ENCODE measurements around the gene RWDD3.

RWDD3 gene

GRCh38 chr1:95230768-95231191 is 3.2 kb upstream of the RWDD3 start:
- no peak for DNase-seq

GRCh38 chr1:95232646-95233318 is 1.2 kb upstream of the RWDD3 start:
- DNase-seq, result no peak

- DNase-seq, result no peak
These were observed 682 bp upstream of the RWDD3 start for GRCh38 chr1:95233319-95233736.

GRCh38 chr1:95236784-95237575 is 3.0 kb downstream of the RWDD3 start:
- DNase-seq, result no peak

- DNase-seq, result no peak
These were observed 4.1 kb downstream of the RWDD3 start for GRCh38 chr1:95237981-95238703.

- DNase-seq, result no peak
These were observed 11.0 kb downstream of the RWDD3 start for GRCh38 chr1:95245029-95245428.

GRCh38 chr1:95246511-95246910 is 12.5 kb downstream of the RWDD3 start:
- DNase-seq, result no peak

DNA sequence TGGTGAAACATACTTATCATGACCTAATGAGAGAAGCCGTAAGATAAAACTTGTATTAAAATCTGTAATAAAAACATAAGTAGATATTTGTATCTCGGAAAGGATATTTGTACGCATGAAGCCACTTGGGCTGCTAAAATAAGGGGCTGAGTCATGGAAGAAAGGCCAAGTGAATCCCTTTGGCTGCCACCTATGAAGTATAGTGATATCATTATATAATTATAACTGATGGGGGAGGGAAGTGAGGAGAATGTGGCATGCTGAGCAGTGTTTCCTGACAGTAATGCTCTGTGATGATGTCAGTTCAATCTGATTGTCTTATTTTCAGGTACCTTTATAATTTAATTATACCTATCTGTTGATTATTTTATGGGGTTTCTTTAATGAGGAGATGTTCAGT is 13.6 kb downstream of the RWDD3 start:
- DNase-seq, result no peak

- no peak for DNase-seq
These were observed 15.9 kb downstream of the RWDD3 start for GRCh38 chr1:95249916-95250315.

DNA sequence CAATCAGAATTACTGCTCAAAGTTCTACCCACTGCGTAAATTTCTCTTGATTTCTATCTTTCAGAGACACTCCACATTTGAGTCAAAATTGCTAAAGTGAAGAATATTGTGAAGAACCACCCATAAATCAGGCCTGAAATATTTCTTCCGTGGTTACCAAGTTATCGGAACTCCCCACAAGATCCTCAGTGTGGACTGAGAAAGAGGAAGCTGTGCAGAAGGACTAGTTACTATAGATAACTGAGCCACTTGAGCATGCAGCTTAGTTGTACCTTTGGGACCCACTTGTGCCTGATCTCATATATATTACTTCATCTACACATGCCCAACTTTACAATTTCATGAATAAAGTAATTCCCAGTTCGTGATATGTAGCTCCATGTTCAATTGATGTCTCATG is 18.4 kb downstream of the RWDD3 start:
- DNase-seq, result no peak

- no peak for DNase-seq
These were observed 20.9 kb downstream of the RWDD3 start for GRCh38 chr1:95254959-95255358.

- DNase-seq, result no peak
These were observed 21.8 kb downstream of the RWDD3 start for GRCh38 chr1:95255826-95256225.

DNA sequence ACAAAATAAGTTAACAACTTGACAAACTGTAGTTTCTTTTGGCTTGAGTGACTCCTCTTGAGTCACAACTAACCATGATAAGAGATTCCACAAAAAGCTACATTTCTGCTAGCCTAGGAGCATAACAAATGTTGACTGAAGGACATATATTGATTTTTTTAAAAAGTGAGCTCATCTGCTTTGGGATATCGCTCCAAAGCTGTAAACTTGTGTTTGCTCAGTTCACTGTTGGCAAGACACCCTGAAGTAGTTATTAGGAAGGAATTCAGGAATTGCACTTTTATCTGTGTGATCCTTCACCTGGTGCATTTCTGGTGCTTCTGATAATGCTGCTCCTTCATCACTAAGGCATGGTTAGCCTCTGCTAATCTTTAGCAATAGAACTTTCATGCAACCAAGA is 23.7 kb downstream of the RWDD3 start:
- no peak for DNase-seq

DNA sequence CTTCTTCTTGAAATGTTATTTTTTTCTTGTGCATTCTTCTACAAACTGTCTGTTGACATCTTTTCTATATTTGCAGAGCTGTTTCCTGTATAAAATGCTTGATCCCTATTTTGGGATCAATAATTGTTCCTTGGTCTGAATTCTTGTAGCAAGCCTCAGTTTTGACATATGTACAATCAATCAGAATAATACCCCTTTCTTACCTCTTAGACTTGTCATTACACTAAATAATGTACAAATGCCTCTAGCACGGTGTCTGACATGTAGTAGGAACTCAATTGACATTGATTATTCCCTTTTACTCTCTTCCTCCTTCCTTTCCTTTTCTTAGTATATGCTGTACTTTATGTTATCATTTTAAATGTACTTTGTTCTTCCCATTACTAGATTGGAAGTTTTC is 25.2 kb downstream of the RWDD3 start:
- no peak for DNase-seq

DNA sequence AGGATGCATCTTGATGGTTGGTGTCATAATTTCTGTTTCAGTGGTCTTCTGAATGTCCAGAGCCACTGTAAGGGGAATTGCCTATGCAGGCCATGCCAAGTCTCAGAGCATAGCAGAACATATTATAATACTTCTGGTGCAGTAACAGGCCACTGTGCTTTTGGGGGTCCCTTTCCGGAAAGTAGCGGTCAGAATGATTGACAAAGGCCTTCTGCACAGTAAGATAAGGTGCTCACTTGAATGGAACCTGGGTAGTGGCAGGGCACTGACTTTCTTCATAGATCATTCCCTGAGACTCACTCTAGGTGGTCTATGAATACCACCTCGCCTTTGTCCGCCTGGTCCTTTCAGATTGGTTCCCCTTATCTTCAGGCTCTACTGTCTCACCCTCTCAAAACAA is 28.9 kb downstream of the RWDD3 start:
- no peak for DNase-seq

- DNase-seq, result no peak
These were observed 29.4 kb downstream of the RWDD3 start for GRCh38 chr1:95263450-95263849.

DNA sequence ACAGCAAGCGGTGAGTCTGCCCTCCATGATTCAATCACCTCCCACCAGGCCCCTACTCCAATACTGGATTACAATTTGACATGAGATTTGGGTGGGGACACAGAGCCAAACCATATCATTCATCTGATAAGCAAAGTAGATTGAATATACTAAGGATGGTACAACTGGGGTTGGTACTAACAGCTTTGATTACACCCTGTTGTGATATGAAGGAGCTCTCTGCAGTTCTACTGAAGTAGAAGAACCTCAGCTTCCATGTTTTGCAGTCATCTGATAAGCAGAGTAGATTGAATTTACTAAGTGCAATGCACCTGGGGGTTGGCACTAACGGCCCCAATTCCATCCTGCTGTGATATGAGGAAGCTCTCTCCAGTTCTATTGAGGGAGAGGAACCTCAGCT is 31.1 kb downstream of the RWDD3 start:
- no peak for DNase-seq

DNA sequence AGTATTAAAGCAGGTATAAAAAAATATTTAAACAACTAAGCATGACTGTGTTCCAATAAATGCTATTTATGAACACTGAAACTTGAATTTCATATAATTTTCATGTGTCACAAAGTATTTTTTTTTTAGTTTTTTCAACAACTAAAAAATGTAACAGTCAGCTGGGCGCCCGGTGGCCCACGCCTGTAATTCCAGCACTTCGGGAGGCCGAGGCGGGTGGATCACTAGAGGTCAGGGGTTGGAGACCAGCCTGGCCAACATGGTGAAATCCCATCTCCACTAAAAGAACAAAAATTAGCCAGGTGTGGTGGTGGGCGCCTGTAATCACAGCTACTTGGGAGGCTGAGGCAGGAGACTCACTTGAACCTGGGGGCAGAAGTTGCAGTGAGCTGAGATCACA is 42.4 kb downstream of the RWDD3 start:
- DNase-seq, result no peak

- no peak for DNase-seq
These were observed 44.4 kb downstream of the RWDD3 start for GRCh38 chr1:95278173-95279006.

- no peak for DNase-seq
These were observed 47.9 kb downstream of the RWDD3 start for GRCh38 chr1:95281781-95282517.

GRCh38 chr1:95282518-95282895 is 48.5 kb downstream of the RWDD3 start:
- no peak for DNase-seq

GRCh38 chr1:95284420-95284819 is 50.4 kb downstream of the RWDD3 start:
- DNase-seq, result no peak

Data from activated CD4-positive, alpha-beta T cell treated with anti-CD3 and anti-CD28 coated beads for 4 hours (primary cell).